Stomach (tissue), 9 donors: ENCODE results near the gene P2RX7. TPM values are rescaled to one million over a fixed set of nuclear protein-coding genes. Genes with fewer than 3 reads are reported as not detected.
"Not testable (repeated sequence)": the region's sequence is repeated elsewhere in the genome, so short reads cannot be mapped to it uniquely, and the experiment has no call there.

Experiments
- DNase-seq, 2 donors: peaks; one replicate each; pipeline versions ENCODE4 v3.0.0 to v3.0.0-alpha.2; 2013 to 2019
- H3K27ac ChIP-seq, 5 donors: fragments of 200-600 bp in 4 of 5; sonication (generic) in 4 of 5; one replicate each; pipeline ENCODE4 v1.5.1; 2013 to 2019; ENCODE audit warnings: mild to moderate bottlenecking in 1 of 5, moderate library complexity in 1 of 5
- H3K27me3 ChIP-seq, 3 donors: fragments of 200-600 bp; sonication (generic); one replicate each; pipeline ENCODE4 v1.5.1; 2017 to 2019; ENCODE audit warnings: mixed run types in 1 of 3
- H3K36me3 ChIP-seq, 4 donors: fragments of 200-600 bp; sonication (generic); 1 replicate in 3 of 4; 2 replicates in 1 of 4; pipeline ENCODE4 v1.5.1; 2016 to 2019
- H3K4me1 ChIP-seq, 4 donors: fragments of 200-600 bp; sonication (generic); one replicate each; pipeline ENCODE4 v1.5.1; 2016 to 2019
- H3K4me3 ChIP-seq, 4 donors: fragments of 200-600 bp; sonication (generic) in 3 of 4; one replicate each; pipeline ENCODE4 v1.5.1; 2016 to 2019; ENCODE audit warnings: mild to moderate bottlenecking in 1 of 4
- H3K9me3 ChIP-seq, 4 donors: fragments of 200-600 bp; sonication (generic); one replicate each; pipeline ENCODE4 v1.5.1; 2016 to 2019
- EP300 ChIP-seq: sonication (generic); formaldehyde crosslinking; IDR thresholded peaks from one replicate; pipeline ENCODE4 v1.6.1; 2017; ENCODE audit warnings: antibody characterized with exemption
- POLR2A ChIP-seq, 4 donors: fragments of 450-650 bp; IDR thresholded peaks; one replicate each; pipeline ENCODE4 v1.6.1; 2016; ENCODE audit warnings: antibody characterized with exemption in 4 of 4, control low read depth in 2 of 4, mild to moderate bottlenecking in 1 of 4, moderate library complexity in 1 of 4
- POLR2AphosphoS5 ChIP-seq, 3 donors: sonication (generic); formaldehyde crosslinking; IDR thresholded peaks; one replicate each; pipeline ENCODE4 v1.6.1; 2016; ENCODE audit warnings: antibody characterized with exemption in 3 of 3
- WGBS, 5 donors: extraction: QIAGEN DNeasy Blood & Tissue Kit in 3 of 5; methylation state at CpG; one replicate each; pipeline versions ENCODE4 v1.1.5 to v1.1.7; 2013 to 2018; 5-methylcytosine and 5-hydroxymethylcytosine counted together
- intact Hi-C: fragments of 100-400 bp; cut with DNase I; formaldehyde crosslinking; loops from one replicate; pipeline ENCODE4 v1.15.1; 2023; ENCODE audit warnings: low total_unique reads
- polyA plus RNA-seq, 3 donors: library from polyadenylated mRNA; stranded (reverse); fragments of 200-250 nt; gene quantifications; one replicate each; pipeline ENCODE4 v1.2.3, GENCODE V29; 2013
- total RNA-seq, 5 donors: library from RNA; depleted of rRNA; stranded (reverse); fragments of >200 nt; gene quantifications; one replicate each; pipeline versions ENCODE4 v1.1.0 to v1.2.3, GENCODE V29; 2014 to 2016
- TF ChIP-seq, protein P1 (sequence below), 7 experiments: fragments of 450-650 bp in 4 of 7; fragments of 200-600 bp in 3 of 7; sonication (generic) in 3 of 7; IDR thresholded peaks; one replicate each; pipeline ENCODE4 v1.5.1; 2016 to 2019; ENCODE audit warnings: antibody characterized with exemption in 7 of 7, control low read depth in 2 of 7, mild to moderate bottlenecking in 1 of 7
- donor health status: healthy with polysubstance abuse.
- donor health status: Bipolar disorder and iron deficiency.
- donor health status: healthy.

Gene P2RX7
- total and polyA plus RNA-seq, 8 donors, result 0.31 to 2.2 (median 0.95) TPM; not detected in 2

DNA sequence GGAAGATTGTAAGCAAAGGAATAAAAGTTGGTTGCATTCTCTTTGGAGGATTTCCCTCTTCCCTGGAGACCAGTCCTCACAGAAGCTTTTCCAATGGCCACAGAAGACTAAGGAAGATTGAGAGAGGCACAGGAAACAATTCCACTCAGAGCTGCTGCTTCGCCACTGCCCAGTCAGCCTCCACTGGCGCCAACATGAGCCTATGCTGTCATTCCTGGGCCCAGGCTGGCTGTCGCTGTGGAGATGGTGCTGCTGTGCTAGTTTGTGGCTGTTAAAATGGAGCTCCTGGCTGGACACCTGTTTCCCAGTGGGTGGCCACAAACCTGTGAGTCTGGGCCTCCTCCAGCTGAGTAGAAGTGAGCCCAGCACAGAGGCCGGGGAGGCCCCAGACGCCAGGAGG is 6.6 kb downstream of the P2RX7 start:
- no peak for DNase-seq
- TF ChIP-seq POLR2A (IDR thresholded peaks at IDR 0.05) (no peak), POLR2AphosphoS5 (IDR thresholded peaks at IDR 0.05) (no peak), EP300 (no peak)
- TF ChIP-seq, protein P1, sequence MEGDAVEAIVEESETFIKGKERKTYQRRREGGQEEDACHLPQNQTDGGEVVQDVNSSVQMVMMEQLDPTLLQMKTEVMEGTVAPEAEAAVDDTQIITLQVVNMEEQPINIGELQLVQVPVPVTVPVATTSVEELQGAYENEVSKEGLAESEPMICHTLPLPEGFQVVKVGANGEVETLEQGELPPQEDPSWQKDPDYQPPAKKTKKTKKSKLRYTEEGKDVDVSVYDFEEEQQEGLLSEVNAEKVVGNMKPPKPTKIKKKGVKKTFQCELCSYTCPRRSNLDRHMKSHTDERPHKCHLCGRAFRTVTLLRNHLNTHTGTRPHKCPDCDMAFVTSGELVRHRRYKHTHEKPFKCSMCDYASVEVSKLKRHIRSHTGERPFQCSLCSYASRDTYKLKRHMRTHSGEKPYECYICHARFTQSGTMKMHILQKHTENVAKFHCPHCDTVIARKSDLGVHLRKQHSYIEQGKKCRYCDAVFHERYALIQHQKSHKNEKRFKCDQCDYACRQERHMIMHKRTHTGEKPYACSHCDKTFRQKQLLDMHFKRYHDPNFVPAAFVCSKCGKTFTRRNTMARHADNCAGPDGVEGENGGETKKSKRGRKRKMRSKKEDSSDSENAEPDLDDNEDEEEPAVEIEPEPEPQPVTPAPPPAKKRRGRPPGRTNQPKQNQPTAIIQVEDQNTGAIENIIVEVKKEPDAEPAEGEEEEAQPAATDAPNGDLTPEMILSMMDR (IDR thresholded peaks at IDR 0.05), result no peak
- H3K4me3 ChIP-seq, result no peak overlapping the region
- H3K27ac ChIP-seq, result no peak overlapping the region
- intact Hi-C loops, result no loop called here
- peaks cover 0 to 3% (median 0%) of the 10 kb centered on the region in 4 donors for H3K4me1 ChIP-seq
- H3K27me3 ChIP-seq, result no peaks in the 10 kb centered on the region
- no peaks in the 10 kb centered on the region for H3K9me3 ChIP-seq
- 92 to 98% (median 96%) methylated on average over 3 to 5 of the region's 5 CpGs for WGBS, 5 donors
- H3K36me3 ChIP-seq, result peaks cover 0 to 3% (median 0%) of the 10 kb centered on the region in 4 donors

DNA sequence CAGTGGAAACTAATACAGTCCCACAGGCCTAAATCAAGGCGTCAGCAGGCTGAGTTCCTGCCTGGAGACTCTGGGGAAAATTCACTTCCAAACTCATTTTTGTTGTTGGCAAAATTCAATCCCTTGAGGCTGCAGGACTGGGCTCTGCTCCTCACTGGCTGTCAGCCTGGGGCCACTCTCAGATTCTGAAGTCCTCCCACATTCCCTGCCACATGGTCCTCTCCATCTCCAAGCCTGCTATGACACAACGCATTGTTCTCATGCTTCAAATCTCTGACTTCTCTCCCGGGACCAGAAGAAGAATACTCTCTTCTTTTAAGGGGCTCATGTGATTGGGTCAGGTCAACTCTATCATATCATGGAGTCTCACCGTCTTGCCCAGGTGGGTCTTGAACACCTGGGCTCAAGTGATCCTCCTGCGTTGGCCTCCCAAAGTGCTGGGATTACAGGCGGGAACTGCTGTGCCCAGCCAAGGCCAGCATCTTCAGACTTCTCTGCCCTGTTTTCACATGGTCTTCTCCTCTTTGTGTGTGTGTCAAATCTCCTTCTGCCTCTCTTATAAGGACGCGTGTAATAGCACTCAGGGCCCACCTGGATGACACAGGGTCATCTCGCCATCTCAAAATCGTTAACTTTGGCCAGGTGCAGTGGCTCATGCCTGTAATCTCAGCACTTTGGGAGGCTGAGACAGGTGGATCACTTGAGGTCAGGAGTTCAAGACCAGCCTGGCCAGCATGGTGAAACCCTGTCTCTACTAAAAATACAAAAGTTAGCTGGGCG is 9.7 kb downstream of the P2RX7 start:
- intact Hi-C loops, result no loop called here
- Histone ChIP-seq H3K9me3 (no peaks in the 10 kb centered on the region), H3K4me3 (no peak overlapping the region), H3K27me3 (no peaks in the 10 kb centered on the region), H3K4me1 (no peaks in the 10 kb centered on the region), H3K36me3 (peaks cover 0 to 3% (median 0%) of the 10 kb centered on the region in 4 donors), H3K27ac (no peak overlapping the region)
- DNase-seq, result no peak
- TF ChIP-seq POLR2A (IDR thresholded peaks at IDR 0.05) (no peak), EP300 (no peak), POLR2AphosphoS5 (IDR thresholded peaks at IDR 0.05) (no peak)
- TF ChIP-seq, protein P1 (IDR thresholded peaks at IDR 0.05), result no peak
- 86 to 94% (median 90%) methylated on average over 11 of the region's 11 CpGs for WGBS, 5 donors

DNA sequence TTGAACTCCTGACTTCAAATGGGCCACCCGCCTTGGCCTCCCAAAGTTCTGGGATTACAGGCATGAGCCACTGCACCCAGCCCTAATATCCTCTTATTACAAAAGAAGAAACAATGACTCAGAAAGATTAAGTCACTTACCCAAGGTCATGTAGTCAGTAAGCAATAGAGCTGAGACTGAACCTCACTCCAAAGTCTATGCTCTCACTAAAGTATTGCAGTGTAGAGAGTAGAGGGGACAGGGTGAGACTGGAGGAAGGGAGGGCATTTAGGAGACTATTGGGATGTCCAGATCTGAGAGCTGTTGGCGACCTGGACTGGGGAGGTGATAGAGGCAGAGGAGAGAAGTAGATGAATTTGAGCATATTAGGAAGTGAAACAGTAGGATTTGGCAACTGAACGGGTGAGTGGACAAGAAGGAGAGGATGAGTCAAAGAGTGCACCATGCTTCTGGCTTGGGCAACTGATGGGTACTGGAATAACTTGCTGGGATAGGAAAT is 11.8 kb downstream of the P2RX7 start:
- TF ChIP-seq EP300 (no peak), POLR2AphosphoS5 (IDR thresholded peaks at IDR 0.05) (no peak)
- no peak for DNase-seq
- Histone ChIP-seq H3K4me1 (no peaks in the 10 kb centered on the region), H3K9me3 (no peaks in the 10 kb centered on the region), H3K27me3 (no peaks in the 10 kb centered on the region), H3K27ac (peak overlapping the region in 2 of 5 donors; percentile 15 to 35), H3K4me3 (no peak overlapping the region), H3K36me3 (no peaks in the 10 kb centered on the region)
- 72 to 84% (median 76%) methylated on average over 3 of the region's 3 CpGs for WGBS, 5 donors
- intact Hi-C loops, result no loop called here

DNA sequence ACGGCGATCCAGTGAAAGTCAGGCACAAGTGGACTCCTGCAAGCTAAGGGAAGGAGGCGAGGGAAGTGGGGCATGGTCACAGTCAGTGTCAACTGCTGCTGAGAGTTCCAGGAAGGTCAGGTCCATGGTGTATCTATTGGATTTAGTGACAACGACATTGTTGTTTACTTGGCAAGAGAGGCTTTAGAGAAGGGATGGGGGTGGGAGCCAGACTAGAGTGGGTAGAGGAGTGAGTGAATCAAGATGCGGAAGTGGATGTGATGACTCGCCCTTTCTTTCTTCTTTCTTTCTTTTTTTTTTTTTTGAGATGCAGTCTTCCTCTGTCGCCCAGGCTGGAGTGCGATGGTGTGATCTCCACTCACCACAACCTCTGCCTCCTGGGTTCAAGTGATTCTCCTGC is 12.5 kb downstream of the P2RX7 start:
- Histone ChIP-seq H3K4me3 (no peak overlapping the region), H3K27ac (peak overlapping the region in 2 of 5 donors; percentile 15 to 35), H3K9me3 (no peaks in the 10 kb centered on the region), H3K4me1 (no peaks in the 10 kb centered on the region), H3K36me3 (no peaks in the 10 kb centered on the region), H3K27me3 (no peaks in the 10 kb centered on the region)
- TF ChIP-seq, protein P1 (IDR thresholded peaks at IDR 0.05), result no peak
- TF ChIP-seq EP300 (no peak), POLR2AphosphoS5 (IDR thresholded peaks at IDR 0.05) (no peak), POLR2A (IDR thresholded peaks at IDR 0.05) (no peak)
- 67 to 78% (median 73%) methylated on average over 8 of the region's 8 CpGs for WGBS, 5 donors
- DNase-seq, result no peak
- intact Hi-C loops, result no loop called here

DNA sequence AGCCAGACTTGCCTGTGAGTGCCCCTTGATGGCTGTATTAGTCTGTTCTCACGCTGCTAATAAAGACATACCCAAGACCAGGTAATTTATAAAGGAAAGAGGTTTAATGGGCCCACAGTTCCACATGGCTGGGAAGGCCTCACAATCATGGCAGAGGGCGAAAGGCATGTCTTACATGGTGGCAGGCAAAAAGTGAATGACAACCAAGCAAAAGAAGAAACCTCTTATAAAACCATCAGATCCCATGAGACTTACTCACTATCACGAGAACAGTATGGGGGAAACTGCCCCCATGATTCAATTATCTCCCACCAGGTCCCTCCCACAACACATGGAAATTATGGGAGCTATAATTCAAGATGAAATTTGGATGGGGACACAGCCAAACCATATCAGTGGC is 16.6 kb downstream of the P2RX7 start:
- intact Hi-C loops, DNase-seq, H3K4me3 ChIP-seq, H3K4me1 ChIP-seq, H3K27me3 ChIP-seq, H3K9me3 ChIP-seq, H3K27ac ChIP-seq, H3K36me3 ChIP-seq: not testable (repeated sequence)
- WGBS, 5 donors, result 88 to 91% (median 89%) methylated on average over 3 of the region's 3 CpGs
